GM18873 (cell line): ENCODE measurements around the gene IFNGR2.

Experiments
- ATAC-seq: cut with Tn5 transposase; IDR thresholded peaks from one replicate; pipeline ENCODE4 v1.9.1; 2021; ENCODE audit warnings: mild to moderate bottlenecking, moderate library complexity, moderate number of reproducible peaks; ENCODE audit not compliant: unreplicated experiment, low FRiP score

The IFNGR2 gene

GRCh38 chr21:33479679-33480480, 76.7 kb downstream of the IFNGR2 start, which contains the start of gene TMEM50B:
TSS of gene TMEM50B (minus strand) at chr21:33479974. CDS start at chr21:33468885, 11,089 bp downstream.
- ATAC-seq: peak; percentile 85

GRCh38 chr21:33480481-33481103, 77.4 kb downstream of the IFNGR2 start:
- no peak for ATAC-seq

- no peak for ATAC-seq
Measured at GRCh38 chr21:33481314-33481943, 78.2 kb downstream of the IFNGR2 start.
